Osteoblast (primary cell): Measurements from ENCODE around the gene SUSD4. TPM values are rescaled to one million over a fixed set of nuclear protein-coding genes. Genes with fewer than 3 reads are reported as not detected.

Experiments used
- DNase-seq: peaks from one replicate; pipeline ENCODE4 v3.0.0; 2011; ENCODE audit warnings: low spot score, mixed read lengths; ENCODE audit not compliant: insufficient read length; ENCODE audit errors: missing footprints
- H2AFZ ChIP-seq: 2 replicates; pipeline ENCODE4 v1.6.0; 2011; ENCODE audit warnings: mild to moderate bottlenecking, low read length
- H3K27ac ChIP-seq: 2 replicates; pipeline ENCODE4 v1.5.1; 2011; ENCODE audit warnings: mild to moderate bottlenecking, low read depth, low read length, moderate library complexity
- H3K27me3 ChIP-seq: 2 replicates; pipeline ENCODE4 v1.6.0; 2012; ENCODE audit warnings: mild to moderate bottlenecking, control low read depth, inconsistent platforms, low read length, moderate library complexity; ENCODE audit not compliant: insufficient read depth
- H3K36me3 ChIP-seq: 2 replicates; pipeline ENCODE4 v1.5.1; 2011; ENCODE audit warnings: mild to moderate bottlenecking, low read length, control low read depth, moderate library complexity; ENCODE audit not compliant: insufficient read depth
- H3K4me1 ChIP-seq: 2 replicates; pipeline ENCODE4 v1.5.1; 2011; ENCODE audit warnings: mild to moderate bottlenecking, low read length, control low read depth, moderate library complexity; ENCODE audit not compliant: insufficient read depth
- H3K4me2 ChIP-seq: 2 replicates; pipeline ENCODE4 v1.6.0; 2011; ENCODE audit warnings: mild to moderate bottlenecking, low read length; ENCODE audit not compliant: insufficient read depth
- H3K4me3 ChIP-seq: fragments of 200-600 bp; sonication (generic); 3 replicates; pipeline ENCODE4 v1.5.1; 2012; ENCODE audit warnings: mild to moderate bottlenecking, low read length, inconsistent platforms; ENCODE audit not compliant: insufficient read depth
- H3K79me2 ChIP-seq: 2 replicates; pipeline ENCODE4 v1.6.0; 2012; ENCODE audit warnings: mild to moderate bottlenecking, low read length, control low read depth, inconsistent platforms; ENCODE audit not compliant: insufficient read depth
- H3K9me3 ChIP-seq: 2 replicates; pipeline ENCODE4 v1.5.1; 2011; ENCODE audit warnings: low read depth, low read length, control low read depth
- H4K20me1 ChIP-seq: 2 replicates; pipeline ENCODE4 v1.6.0; 2012; ENCODE audit warnings: mild to moderate bottlenecking, low read length, control low read depth; ENCODE audit not compliant: insufficient read depth
- CTCF ChIP-seq: IDR thresholded peaks from 2 replicates; pipeline ENCODE4 v1.5.1; 2011; ENCODE audit warnings: mild to moderate bottlenecking, low read depth, low read length, moderate library complexity; ENCODE audit errors: extremely low read depth
- total RNA-seq: library from RNA; depleted of rRNA; stranded (reverse); fragments of >200 nt; gene quantifications from 2 replicates; pipeline ENCODE4 v1.2.3, GENCODE V29; 2012

The SUSD4 gene
- total RNA-seq, 1 donor: not detected

DNA sequence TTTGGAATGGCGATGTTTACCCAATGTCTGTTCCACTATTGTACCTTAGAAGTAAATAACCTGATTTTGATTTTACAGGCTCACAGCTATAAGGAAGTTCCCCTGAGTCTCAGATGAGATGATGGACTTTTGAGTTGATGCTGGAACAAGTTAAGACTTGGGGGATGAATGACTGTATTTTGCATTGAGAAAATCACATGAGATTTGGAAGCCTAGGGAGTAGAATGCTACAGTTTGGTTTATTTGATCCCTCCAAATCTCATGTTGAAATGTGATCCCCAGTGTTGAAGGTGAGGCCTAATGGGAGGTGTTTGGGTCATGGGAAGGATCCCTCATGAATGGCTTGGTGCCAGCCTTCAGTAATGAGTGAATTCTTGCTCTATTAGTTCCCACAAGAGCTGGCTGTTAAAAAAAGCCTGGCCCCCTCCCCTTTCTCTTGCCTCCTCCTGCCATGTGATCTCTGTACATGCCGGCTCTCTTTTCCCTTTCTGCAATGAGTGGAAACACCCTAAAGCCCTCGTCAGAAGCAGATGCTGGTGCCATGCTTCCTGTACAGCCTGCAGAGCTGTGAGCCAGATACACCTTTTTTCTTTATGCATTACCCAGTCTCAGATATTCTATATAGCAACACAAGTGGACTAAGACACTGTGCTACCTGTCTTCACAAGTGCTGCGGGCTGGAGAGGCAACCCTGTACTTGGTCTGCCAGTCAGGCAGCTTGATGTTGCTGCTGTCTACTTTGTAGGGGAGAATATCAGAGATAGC, 143.9 kb downstream of the SUSD4 start:
- no peak for TF ChIP-seq CTCF
- Histone ChIP-seq H3K4me3 (no peak overlapping the region), H3K4me1 (no peaks in the 10 kb centered on the region), H3K9me3 (peaks cover 3% of the 10 kb centered on the region), H3K79me2 (no peaks in the 10 kb centered on the region), H3K36me3 (no peaks in the 10 kb centered on the region), H3K4me2 (no peak overlapping the region), H4K20me1 (no peaks in the 10 kb centered on the region), H3K27me3 (peaks cover 7% of the 10 kb centered on the region), H3K27ac (no peak overlapping the region), H2AFZ (no peak overlapping the region)
- no peak for DNase-seq

DNA sequence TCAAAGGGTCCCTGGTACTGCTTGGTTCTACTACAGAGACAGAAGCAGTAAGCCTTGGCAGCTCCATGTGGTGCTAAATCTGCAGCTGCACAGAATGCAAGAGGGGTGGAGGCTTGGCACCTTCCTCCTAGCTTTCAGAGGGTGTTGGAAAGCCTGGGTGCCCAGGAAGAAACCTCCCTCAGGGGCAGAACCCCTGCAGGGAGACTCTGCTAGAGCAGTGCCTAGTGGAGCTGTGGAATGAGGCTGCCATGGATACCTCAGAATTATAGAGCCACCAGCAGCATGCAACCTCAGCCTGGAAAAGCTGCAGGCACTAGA, 144.7 kb downstream of the SUSD4 start:
- DNase-seq: no peak

DNA sequence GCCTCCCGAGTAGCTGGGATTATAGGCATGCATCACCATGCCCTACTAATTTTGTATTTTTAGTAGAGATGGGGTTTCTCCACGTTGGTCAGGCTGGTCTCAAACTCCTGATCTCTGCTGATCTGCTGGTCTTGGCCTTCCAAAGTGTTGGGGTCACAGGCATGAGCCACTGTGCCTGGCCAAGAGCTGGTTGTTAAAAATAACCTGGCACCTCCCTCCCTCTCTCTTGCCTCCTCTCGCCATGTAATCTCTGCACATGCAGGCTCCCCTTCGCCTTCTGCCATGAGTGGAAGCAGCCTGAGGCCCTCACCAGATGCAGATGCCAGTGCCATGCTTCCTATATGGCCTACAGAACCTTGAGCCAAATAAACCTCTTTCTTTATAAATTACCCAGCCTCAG, 146.2 kb downstream of the SUSD4 start:
- H4K20me1 ChIP-seq: no peaks in the 10 kb centered on the region
- no peak for DNase-seq
- no peak overlapping the region for H3K4me3 ChIP-seq
- H3K9me3 ChIP-seq: peaks cover 3% of the 10 kb centered on the region
- H3K27me3 ChIP-seq: peaks cover 7% of the 10 kb centered on the region
- TF ChIP-seq CTCF: no peak
- H3K4me1 ChIP-seq: no peaks in the 10 kb centered on the region
- no peaks in the 10 kb centered on the region for H3K36me3 ChIP-seq
- no peak overlapping the region for H2AFZ ChIP-seq
- H3K27ac ChIP-seq: no peak overlapping the region
- no peaks in the 10 kb centered on the region for H3K79me2 ChIP-seq
- H3K4me2 ChIP-seq: no peak overlapping the region

More for the DNA sequence above, 144.7 kb downstream of the SUSD4 start:
- Histone ChIP-seq H3K9me3 (peaks cover 3% of the 10 kb centered on the region), H2AFZ (no peak overlapping the region), H3K4me2 (no peak overlapping the region), H3K36me3 (no peaks in the 10 kb centered on the region), H4K20me1 (no peaks in the 10 kb centered on the region), H3K4me3 (no peak overlapping the region), H3K27me3 (peaks cover 7% of the 10 kb centered on the region), H3K27ac (no peak overlapping the region), H3K4me1 (no peaks in the 10 kb centered on the region), H3K79me2 (no peaks in the 10 kb centered on the region)
- no peak for TF ChIP-seq CTCF

DNA sequence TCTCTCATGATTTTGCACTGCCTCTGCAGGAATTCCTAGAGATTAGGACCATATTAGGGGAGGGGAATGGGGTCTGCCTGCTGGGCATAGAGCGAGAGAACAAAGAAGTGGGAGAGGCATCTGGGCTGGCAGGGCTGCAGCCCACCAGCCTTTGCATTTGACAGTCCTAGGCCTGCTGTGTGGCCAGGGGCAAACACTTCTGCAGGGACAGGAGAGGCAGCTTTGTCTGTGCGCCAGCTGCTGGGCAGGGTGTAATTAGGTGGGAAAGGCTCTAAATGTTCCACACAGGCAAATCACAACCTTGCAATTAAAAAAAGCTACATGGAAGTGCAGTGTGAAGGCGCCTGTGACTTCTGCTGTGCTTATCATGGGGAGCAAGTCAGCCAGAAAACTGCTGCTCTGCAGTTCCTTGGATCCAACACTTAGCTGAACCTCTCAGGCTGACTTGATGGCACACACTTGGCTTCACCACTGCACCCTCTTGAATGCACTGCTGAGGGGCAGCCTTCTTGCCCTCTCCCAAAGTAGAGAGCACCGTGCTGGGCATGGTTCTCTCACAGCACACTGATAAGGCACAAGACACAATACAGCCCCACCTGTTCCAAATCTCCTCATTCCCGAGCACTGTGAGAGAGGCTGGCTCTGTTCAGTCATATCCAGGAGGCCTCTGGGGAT, 147.3 kb downstream of the SUSD4 start:
- Histone ChIP-seq H3K4me3 (no peak overlapping the region), H4K20me1 (no peaks in the 10 kb centered on the region), H3K4me1 (no peaks in the 10 kb centered on the region), H3K27ac (no peak overlapping the region), H3K4me2 (no peak overlapping the region), H3K36me3 (no peaks in the 10 kb centered on the region), H3K79me2 (no peaks in the 10 kb centered on the region), H3K27me3 (peaks cover 8% of the 10 kb centered on the region), H3K9me3 (peaks cover 3% of the 10 kb centered on the region), H2AFZ (no peak overlapping the region)
- DNase-seq: no peak
- TF ChIP-seq CTCF: no peak
